A549 treated with AZD2906 at 1 μM for 4 hours (cell line): ENCODE measurements around the gene NPC1. TPM values are rescaled to one million over a fixed set of nuclear protein-coding genes. Genes with fewer than 3 reads are reported as not detected.

ENCODE experiments used
- total RNA-seq: library from RNA; stranded (reverse); fragments of 200-300 nt; extraction: Qiagen RNA extraction; gene quantifications from 5 replicates; pipeline ENCODE4 v1.2.3, GENCODE V29; 2022

The NPC1 gene
- total RNA-seq: 99.6 to 122 TPM (median 115 TPM) in 5 replicates

GRCh38 chr18:23586249-23587196 is at the start of gene NPC1:
TSS of gene NPC1 (minus strand) at chr18:23586506. CDS start at chr18:23586343, 163 bp downstream.

GRCh38 chr18:23503038-23503962 is 83.0 kb downstream of the NPC1 start, which contains the start of gene RMC1:
TSS of gene RMC1 (plus strand) at chr18:23503511. CDS start at chr18:23503619, 108 bp downstream.

Other genes starting within 250 kb of the NPC1 start
- gene RIOK3, start 133.2 kb downstream of the NPC1 start, total RNA-seq: 29.5 to 45.9 TPM (median 30.2 TPM) in 5 replicates
- 14.1 to 18.0 TPM (median 17.0 TPM) in 5 replicates for gene RMC1, start 83.0 kb downstream of the NPC1 start, total RNA-seq
- gene ANKRD29, start 76.4 kb upstream of the NPC1 start, total RNA-seq: 13.8 to 18.8 TPM (median 17.3 TPM) in 5 replicates
- gene LAMA3, start 102.9 kb upstream of the NPC1 start, total RNA-seq: 47.1 to 67.6 TPM (median 63.5 TPM) in 5 replicates